ENCODE results near the gene SPRR4.

The SPRR4 gene

GRCh38 chr1:152941037-152941711, 29.3 kb upstream of the SPRR4 start:
- TF ChIP-seq CTCF (IDR thresholded peaks at IDR 0.05; ENCODE audit: low read depth, low read length), result no peak
- no peak for DNase-seq (ENCODE audit: low read depth in 2 of 2)
- H3K4me3 ChIP-seq (replicated peaks in 1 of 2; ENCODE audit: low read depth in 2 of 2, low read length in 2 of 2), result no peak overlapping the region

GRCh38 chr1:152942161-152942560, 28.3 kb upstream of the SPRR4 start:
- no peak overlapping the region for H3K4me3 ChIP-seq (replicated peaks in 1 of 2; ENCODE audit: low read depth in 2 of 2, low read length in 2 of 2)
- TF ChIP-seq CTCF (IDR thresholded peaks at IDR 0.05; ENCODE audit: low read depth, low read length), result no peak
- DNase-seq (ENCODE audit: low read depth in 2 of 2), result no peak

- no peak for TF ChIP-seq CTCF (IDR thresholded peaks at IDR 0.05; ENCODE audit: low read depth, low read length)
- H3K4me3 ChIP-seq (replicated peaks in 1 of 2; ENCODE audit: low read depth in 2 of 2, low read length in 2 of 2), result no peak overlapping the region
Measured at GRCh38 chr1:152946248-152946647, 24.2 kb upstream of the SPRR4 start.

GRCh38 chr1:152946651-152947256, 23.7 kb upstream of the SPRR4 start, which contains the start of gene SPRR5:
Gene SPRR5, plus strand, starts transcription at chr1:152947206. Its CDS starts 1,349 bp downstream, at chr1:152948555.
- no peak within 1 kb of the TSS for H3K4me3 ChIP-seq (replicated peaks in 1 of 2; ENCODE audit: low read depth in 2 of 2, low read length in 2 of 2)
- DNase-seq (ENCODE audit: low read depth in 2 of 2), result no peak
- TF ChIP-seq CTCF (IDR thresholded peaks at IDR 0.05; ENCODE audit: low read depth, low read length), result no peak

More at GRCh38 chr1:152946248-152946647, 24.2 kb upstream of the SPRR4 start:
- DNase-seq (ENCODE audit: low read depth in 2 of 2), result no peak

- no peak for TF ChIP-seq CTCF (IDR thresholded peaks at IDR 0.05; ENCODE audit: low read depth, low read length)
- H3K4me3 ChIP-seq (replicated peaks in 1 of 2; ENCODE audit: low read depth in 2 of 2, low read length in 2 of 2), result no peak overlapping the region
- DNase-seq (ENCODE audit: low read depth in 2 of 2), result no peak
Measured at GRCh38 chr1:152951711-152952110, 18.7 kb upstream of the SPRR4 start.

- no peak for TF ChIP-seq CTCF (IDR thresholded peaks at IDR 0.05; ENCODE audit: low read depth, low read length)
- no peak overlapping the region for H3K4me3 ChIP-seq (replicated peaks in 1 of 2; ENCODE audit: low read depth in 2 of 2, low read length in 2 of 2)
- no peak for DNase-seq (ENCODE audit: low read depth in 2 of 2)
Measured at GRCh38 chr1:152953761-152954160, 16.7 kb upstream of the SPRR4 start.

All from cardiac fibroblast (primary cell).